ENCODE measurements around the gene RPL13. TPM values are rescaled to one million over a fixed set of nuclear protein-coding genes. Genes with fewer than 3 reads are reported as not detected.

The RPL13 gene
- total RNA-seq, 4 donors from 2014 or later: 2,633 to 11,472 (median 5,632) TPM

- no peak for TF ChIP-seq POLR2A (IDR thresholded peaks at IDR 0.05)
- no peak for TF ChIP-seq CTCF (IDR thresholded peaks at IDR 0.05)
- H3K27ac ChIP-seq: no peak overlapping the region
- H3K36me3 ChIP-seq: no peaks in the 10 kb centered on the region
- H3K4me3 ChIP-seq: no peak overlapping the region
- H3K27me3 ChIP-seq: no peaks in the 10 kb centered on the region
- no peaks in the 10 kb centered on the region for H3K9me3 ChIP-seq
- intact Hi-C loops (cut with DNase I; ENCODE audit: low total_unique reads): no loop called here
- no peak for DNase-seq
- no peaks in the 10 kb centered on the region for H3K4me1 ChIP-seq
Observed at GRCh38 chr16:89552329-89552728, 8.2 kb upstream of the RPL13 start.

GRCh38 chr16:89552913-89553312 lies 7.6 kb upstream of the RPL13 start:
- intact Hi-C loops (cut with DNase I; ENCODE audit: low total_unique reads): no loop called here
- no peaks in the 10 kb centered on the region for H3K36me3 ChIP-seq

GRCh38 chr16:89553733-89554132 lies 6.7 kb upstream of the RPL13 start:
- Histone ChIP-seq H3K4me3 (no peak overlapping the region), H3K27me3 (no peaks in the 10 kb centered on the region), H3K9me3 (no peaks in the 10 kb centered on the region), H3K4me1 (no peaks in the 10 kb centered on the region), H3K36me3 (no peaks in the 10 kb centered on the region), H3K27ac (no peak overlapping the region)
- DNase-seq: no peak
- no peak for TF ChIP-seq CTCF (IDR thresholded peaks at IDR 0.05)
- TF ChIP-seq POLR2A (IDR thresholded peaks at IDR 0.05): no peak
- intact Hi-C loops (cut with DNase I; ENCODE audit: low total_unique reads): no loop called here

More at GRCh38 chr16:89552913-89553312, 7.6 kb upstream of the RPL13 start:
- Histone ChIP-seq H3K27ac (no peak overlapping the region), H3K9me3 (no peaks in the 10 kb centered on the region), H3K4me3 (no peak overlapping the region), H3K4me1 (no peaks in the 10 kb centered on the region), H3K27me3 (no peaks in the 10 kb centered on the region)
- no peak for TF ChIP-seq POLR2A (IDR thresholded peaks at IDR 0.05)
- no peak for TF ChIP-seq CTCF (IDR thresholded peaks at IDR 0.05)
- no peak for DNase-seq

- Histone ChIP-seq H3K27ac (no peak overlapping the region), H3K4me1 (no peaks in the 10 kb centered on the region), H3K4me3 (no peak overlapping the region), H3K9me3 (no peaks in the 10 kb centered on the region), H3K36me3 (no peaks in the 10 kb centered on the region), H3K27me3 (no peaks in the 10 kb centered on the region)
- intact Hi-C loops (cut with DNase I; ENCODE audit: low total_unique reads): no loop called here
- no peak for DNase-seq
- TF ChIP-seq POLR2A (IDR thresholded peaks at IDR 0.05) (no peak), CTCF (IDR thresholded peaks at IDR 0.05) (no peak)
Observed at GRCh38 chr16:89554343-89554742, 6.1 kb upstream of the RPL13 start.

GRCh38 chr16:89555265-89555664 lies 5.2 kb upstream of the RPL13 start:
- TF ChIP-seq POLR2A (IDR thresholded peaks at IDR 0.05): no peak
- no peak for TF ChIP-seq CTCF (IDR thresholded peaks at IDR 0.05)
- peaks cover 0 to 4% of the 10 kb centered on the region in 2 donors for H3K4me1 ChIP-seq
- H3K27ac ChIP-seq: no peak overlapping the region
- intact Hi-C loops (cut with DNase I; ENCODE audit: low total_unique reads): no loop called here
- DNase-seq: no peak
- no peaks in the 10 kb centered on the region for H3K27me3 ChIP-seq
- no peaks in the 10 kb centered on the region for H3K9me3 ChIP-seq
- no peaks in the 10 kb centered on the region for H3K36me3 ChIP-seq
- H3K4me3 ChIP-seq: no peak overlapping the region

Measured in uterus (tissue), 4 donors.